GM12864 (cell line): ENCODE data around the gene FAM3B.

ENCODE experiments used
- DNase-seq: peaks from one replicate; pipeline ENCODE4 v3.0.0-alpha.2; 2011; ENCODE audit warnings: low read depth
- H3K4me3 ChIP-seq: 2 replicates; pipeline ENCODE4 v1.5.1; 2011; ENCODE audit warnings: mild to moderate bottlenecking, low read depth, low read length, control low read depth
- CTCF ChIP-seq: IDR thresholded peaks from 2 replicates; pipeline ENCODE4 v1.5.1; 2011; ENCODE audit warnings: low read depth, mild to moderate bottlenecking, moderate library complexity, low read length, control low read depth, inconsistent platforms; ENCODE audit errors: missing control alignments

The FAM3B gene

GRCh38 chr21:41387042-41387819 lies 70.6 kb downstream of the FAM3B start:
- TF ChIP-seq CTCF, result no peak
- DNase-seq, result no peak
- H3K4me3 ChIP-seq, result no peak overlapping the region

GRCh38 chr21:41387824-41388223 lies 71.2 kb downstream of the FAM3B start:
- TF ChIP-seq CTCF, result no peak
- no peak for DNase-seq

GRCh38 chr21:41388259-41388658 lies 71.7 kb downstream of the FAM3B start:
- TF ChIP-seq CTCF, result no peak
- DNase-seq, result no peak
- H3K4me3 ChIP-seq, result no peak overlapping the region

More at GRCh38 chr21:41387824-41388223, 71.2 kb downstream of the FAM3B start:
- no peak overlapping the region for H3K4me3 ChIP-seq

GRCh38 chr21:41390043-41390639 lies 73.5 kb downstream of the FAM3B start:
- DNase-seq, result no peak
- no peak for TF ChIP-seq CTCF
- H3K4me3 ChIP-seq, result no peak overlapping the region

- no peak overlapping the region for H3K4me3 ChIP-seq
- DNase-seq, result no peak
- TF ChIP-seq CTCF, result no peak
Observed at GRCh38 chr21:41393876-41394465, 77.4 kb downstream of the FAM3B start.

GRCh38 chr21:41396558-41397075 lies 80.0 kb downstream of the FAM3B start:
- TF ChIP-seq CTCF, result no peak
- H3K4me3 ChIP-seq, result no peak overlapping the region
- no peak for DNase-seq
